Activated T-helper 9 cell treated with anti-CD3 and anti-CD28 coated beads, Interleukin-2, amount 50 U/mL, for 16 hours (primary cell): ENCODE results near the gene PABPN1.
A peak's percentile ranks its signal among the peaks of the same experiment; 100 is the strongest.
"Not testable (repeated sequence)": the region's sequence is repeated elsewhere in the genome, so short reads cannot be mapped to it uniquely, and the experiment has no call there.

Experiments
- DNase-seq: peaks from one replicate; pipeline ENCODE4 v3.0.0-alpha.2; 2020; ENCODE audit warnings: low read depth

Gene PABPN1, protein sequence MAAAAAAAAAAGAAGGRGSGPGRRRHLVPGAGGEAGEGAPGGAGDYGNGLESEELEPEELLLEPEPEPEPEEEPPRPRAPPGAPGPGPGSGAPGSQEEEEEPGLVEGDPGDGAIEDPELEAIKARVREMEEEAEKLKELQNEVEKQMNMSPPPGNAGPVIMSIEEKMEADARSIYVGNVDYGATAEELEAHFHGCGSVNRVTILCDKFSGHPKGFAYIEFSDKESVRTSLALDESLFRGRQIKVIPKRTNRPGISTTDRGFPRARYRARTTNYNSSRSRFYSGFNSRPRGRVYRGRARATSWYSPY

DNA sequence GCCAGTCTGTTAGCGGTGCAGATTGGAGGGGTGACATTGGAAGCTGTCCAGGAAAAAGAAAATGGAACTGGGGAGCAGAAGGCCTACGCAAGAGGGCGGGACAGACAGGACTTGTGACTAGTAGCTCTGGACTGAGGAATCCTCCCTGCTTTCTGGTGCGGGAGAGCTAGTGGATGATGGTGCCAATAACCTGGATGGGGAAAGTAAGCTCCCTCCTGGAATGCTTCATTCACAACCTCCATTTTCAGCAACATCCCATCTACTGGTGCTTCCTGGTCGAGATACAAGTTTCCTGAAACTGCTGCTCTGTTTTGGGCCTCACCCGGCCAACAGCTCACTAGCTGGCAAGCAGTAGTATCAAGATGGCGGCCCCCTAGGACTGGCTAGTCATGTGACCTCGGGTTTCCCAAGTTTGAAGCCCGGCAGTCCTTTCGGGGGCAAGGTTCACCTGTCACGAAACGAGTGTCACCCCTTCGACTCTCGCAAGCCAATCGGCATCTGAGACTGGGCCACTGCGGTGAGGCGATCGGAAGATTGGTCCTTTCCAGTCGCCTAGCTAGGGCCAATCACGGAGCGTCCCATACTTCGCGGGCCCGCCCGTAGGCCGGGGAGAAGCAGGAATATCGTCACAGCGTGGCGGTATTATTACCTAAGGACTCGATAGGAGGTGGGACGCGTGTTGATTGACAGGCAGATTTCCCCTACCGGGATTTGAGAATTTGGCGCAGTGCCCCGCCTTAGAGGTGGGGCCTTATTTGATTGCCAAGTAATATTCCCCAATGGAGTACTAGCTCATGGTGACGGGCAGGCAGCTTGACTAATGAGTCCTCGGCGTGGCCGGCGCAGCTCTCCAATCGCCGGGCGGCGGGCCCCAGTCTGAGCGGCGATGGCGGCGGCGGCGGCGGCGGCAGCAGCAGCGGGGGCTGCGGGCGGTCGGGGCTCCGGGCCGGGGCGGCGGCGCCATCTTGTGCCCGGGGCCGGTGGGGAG is at the start of gene PABPN1:
PABPN1 (plus strand) TSS at position 874 of the 988 bp plus-strand sequence; CDS start at position 887, 13 bp downstream.
- peak; percentile 94 for DNase-seq

DNA sequence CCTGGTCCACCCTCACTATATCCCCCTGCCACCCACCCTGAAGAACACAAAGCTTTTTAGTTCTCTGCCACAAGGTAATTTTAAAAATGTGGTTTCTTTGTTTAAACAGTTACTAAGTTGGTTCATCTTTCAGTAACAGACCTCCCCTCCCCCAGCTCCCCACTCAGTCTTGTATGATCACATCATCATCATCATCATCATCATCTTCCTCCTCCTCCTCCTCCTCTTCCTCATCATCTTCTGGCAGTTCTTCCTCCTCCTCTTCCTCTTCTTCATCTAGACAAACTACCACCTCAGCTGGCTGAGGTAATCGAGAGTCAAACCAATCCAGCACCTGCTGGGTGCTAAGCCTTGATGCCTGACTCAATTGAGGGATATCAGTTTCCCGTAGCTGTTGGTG is 45.8 kb upstream of the PABPN1 start:
- DNase-seq, result no peak

DNA sequence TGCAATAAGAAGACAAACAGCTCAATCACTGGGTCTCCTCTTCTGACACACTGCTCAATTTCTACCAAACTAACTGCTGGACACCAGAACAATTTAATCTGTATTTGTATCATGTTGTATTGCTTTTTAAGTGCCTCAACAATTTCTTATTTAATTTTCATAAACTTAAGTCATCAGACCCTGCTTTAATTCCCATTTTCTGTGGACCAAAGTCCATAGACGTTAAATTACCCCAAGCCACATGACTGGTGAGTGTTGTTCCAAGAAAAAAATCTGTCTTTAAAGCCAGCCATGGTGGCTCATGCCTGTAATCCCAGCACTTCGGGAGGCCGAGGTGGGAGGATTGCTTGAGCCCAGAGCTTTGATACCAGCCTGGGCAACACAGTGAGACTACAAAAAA is 44.1 kb upstream of the PABPN1 start:
- DNase-seq, result no peak

DNA sequence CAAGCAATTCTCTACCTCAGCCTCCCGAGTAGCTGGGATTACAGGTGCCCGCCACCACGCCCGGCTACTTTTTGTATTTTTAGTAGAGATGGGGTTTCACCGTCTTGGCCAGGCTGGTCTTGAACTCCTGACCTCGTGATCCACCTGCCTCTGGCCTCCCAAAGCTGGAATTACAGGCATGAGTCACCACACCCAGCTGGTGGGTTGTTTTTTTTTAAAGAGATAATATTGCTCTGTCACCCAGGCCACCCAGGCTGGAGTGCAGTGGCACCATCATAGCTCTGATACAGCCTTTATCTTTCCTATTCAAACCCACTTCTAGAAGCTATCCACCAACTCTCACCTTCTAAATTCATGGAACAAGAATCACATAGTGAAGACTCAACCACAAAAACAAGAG is 43.3 kb upstream of the PABPN1 start:
- not testable (repeated sequence) for DNase-seq

DNA sequence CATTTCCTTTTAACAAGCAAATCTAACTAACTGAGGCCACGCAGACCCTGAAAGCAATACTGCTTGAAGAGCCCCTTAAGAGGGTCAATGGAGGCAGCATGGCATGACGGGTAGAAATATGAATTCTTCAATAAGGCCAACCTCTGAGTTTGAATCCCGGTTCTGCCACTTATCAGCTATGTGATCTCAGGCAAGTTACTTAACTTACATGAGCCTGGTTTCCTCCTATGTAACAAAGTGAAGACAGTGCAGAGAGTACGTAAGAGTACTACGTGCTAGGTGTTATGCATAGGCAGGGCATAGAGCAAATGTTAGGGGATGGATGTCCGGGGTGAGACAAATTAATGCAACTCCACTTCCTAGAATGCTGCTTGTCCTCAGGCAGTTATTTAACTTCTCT is 40.0 kb upstream of the PABPN1 start:
- DNase-seq, result no peak

DNA sequence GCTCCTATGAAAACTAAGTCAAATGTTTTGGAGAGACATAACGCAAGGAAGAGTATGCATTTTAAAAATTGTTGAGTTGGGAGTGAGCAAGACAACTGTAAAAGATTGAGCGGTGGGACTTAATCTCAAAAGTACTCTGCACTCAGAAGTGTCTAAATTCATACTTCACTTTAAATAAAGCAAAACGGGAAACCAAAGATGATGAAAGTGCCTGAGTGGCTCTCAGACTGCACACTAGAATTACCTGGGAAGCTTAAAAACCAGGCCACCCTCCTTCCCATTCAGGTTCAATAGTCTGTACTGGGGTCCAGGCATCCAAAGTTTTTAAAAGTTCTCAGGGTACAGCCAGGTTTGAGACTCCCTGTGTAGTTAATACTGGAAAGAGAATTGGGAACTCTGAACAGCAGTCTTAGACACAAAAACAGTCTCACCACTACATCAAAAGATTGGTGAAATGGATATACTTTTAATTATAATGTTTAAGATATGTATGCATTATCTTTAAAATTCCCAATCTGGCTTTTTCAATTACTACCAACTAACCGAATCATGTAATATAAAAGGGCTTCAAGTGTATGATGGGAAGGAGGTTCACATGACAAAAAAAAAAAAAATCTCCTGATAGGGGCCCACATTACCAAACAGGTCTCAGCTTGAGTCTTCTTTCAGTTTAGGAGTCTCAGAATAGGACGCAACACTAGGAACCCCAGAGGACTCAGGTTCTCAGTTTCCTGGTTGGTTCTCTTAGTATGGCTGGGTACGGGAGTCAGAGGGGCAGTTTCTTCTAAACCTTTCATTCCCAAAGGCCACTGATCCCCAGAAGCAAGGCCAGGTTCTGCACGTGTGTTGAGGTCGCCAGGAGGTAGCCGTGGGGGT is 36.4 kb upstream of the PABPN1 start:
- no peak for DNase-seq

DNA sequence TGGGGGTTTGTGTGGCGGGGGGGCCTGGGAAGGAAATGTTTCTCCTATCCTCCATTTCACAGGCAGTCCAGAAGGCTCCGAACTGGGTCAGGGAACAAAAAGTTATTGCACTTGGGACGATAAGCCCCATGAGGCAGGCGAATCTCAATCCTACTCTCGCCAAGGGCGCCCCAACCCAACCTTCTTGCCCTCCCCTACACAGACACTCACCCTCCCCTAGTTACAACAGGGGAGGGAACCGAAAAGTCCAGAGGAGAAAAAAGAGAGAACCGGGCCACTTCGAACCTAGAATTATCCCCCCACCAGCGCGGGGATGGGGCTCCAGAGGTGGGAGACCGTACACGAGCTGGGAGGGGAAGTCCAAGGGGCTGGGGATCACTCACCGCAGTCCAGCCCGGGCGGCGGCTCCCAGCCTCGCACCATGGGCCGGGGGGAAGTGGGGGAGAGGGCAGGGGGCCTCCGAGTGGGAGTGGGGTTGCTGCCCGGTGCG is 35.7 kb upstream of the PABPN1 start:
- DNase-seq, result no peak

DNA sequence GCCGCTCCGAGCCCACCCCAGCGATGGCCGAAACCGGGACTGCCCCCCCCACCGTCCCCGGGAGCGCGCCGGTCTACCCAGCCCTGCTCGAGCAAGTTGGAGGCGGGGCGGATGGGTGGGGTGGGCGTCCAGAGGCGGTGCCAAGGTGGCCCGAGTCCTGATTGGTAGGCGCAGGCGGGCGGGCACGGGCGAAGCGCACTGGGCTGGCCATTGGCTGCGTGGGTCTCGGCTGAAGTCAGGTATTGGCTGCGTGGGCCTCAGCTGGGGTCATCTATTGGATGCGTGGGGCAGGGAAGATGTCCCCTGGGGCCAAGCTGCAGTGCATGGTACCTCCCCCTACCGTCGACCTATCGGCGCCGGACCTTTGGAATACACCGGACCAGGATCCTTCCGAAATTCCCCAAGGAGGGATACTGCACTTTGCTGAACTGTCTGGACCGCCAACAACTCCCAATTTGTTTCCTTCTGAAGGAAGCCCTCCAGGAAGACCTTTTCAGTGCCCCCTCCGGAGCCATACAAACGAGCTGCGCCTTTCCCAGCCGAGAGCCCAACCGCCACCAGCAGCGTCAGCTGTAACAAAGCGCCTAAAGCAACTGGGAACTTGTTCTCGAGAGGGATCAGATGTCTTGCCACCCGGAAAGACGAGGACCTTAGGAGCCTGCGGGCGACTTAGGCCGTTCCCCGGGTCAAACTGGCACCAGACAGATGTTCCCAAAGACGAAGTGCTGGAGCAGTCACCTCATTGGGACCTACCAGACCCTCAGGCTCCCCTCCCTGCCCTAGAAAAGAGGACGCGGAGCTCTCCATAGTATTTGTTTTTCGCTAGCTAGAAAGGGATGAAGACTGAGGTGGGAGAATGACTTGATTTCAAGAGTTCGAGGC is 35.0 kb upstream of the PABPN1 start, which contains the start of gene HOMEZ:
HOMEZ (minus strand) TSS at position 113 of the 882 bp plus-strand sequence. CDS start 180 bp downstream, outside the sequence.
- peak; percentile 98 for DNase-seq

DNA sequence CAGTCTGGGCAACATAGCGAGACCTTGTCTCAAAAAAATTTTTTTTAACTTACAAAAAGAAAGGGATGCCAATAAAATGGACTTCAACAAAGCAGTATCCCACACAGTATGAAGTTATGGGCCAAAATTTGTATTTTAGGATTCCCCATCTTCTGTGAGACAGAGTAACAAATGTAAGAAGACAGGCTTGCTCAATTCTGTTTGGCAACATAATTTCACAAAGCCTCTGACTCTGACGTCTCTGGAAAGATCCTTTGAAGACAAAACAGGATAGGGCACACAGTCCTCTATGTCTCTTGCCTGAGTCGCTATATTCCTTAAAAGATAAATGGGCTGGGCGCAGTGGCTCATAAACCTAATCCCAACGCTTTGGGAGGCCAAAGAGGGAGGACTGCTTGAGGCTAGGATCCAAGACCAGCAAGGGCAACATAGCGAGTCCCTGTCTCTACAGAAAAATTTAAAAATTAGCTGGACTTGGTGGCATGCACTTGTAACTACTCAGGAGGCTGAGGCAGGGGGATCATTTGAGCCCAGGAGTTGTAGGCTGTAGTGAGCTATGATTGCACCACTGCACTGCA is 34.3 kb upstream of the PABPN1 start:
- no peak for DNase-seq

DNA sequence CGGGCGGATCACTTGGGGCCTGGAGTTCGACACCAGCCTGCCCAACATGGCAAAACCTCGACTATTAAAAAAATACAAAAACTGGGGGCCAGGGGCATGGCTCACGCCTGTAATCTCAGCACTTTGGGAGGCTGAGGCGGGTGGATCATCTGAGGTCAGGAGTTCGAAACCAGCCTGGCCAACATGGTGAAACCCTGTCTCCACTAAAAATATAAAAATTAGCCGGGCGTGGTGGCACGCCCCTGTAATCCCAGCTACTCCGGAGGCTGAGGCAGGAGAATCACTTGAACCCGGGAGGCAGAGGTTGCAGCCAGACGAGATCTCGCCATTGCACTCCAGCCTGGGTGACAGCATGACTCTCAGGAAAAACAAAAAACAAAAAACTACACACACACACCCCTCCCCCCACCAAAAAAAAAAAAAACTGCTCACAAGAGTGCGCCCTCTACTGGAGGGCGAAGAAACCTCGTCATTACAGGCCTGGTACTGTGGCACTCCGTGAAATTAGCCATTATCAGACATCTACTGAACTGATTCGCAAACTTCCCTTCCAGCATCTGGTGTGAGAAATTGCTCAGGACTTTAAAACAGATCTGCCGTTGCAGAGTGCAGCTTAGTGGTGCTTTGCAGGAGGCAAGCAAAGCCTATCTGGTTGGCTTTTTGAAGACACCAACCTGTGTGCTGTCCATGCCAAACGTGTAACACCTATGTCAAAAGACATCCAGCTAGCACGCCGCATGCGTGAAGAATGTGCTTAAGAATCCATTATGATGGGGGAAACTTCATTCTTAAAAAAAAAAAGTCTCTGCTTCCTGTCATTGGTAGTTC is 26.3 kb upstream of the PABPN1 start:
- peak; percentile 21 for DNase-seq

DNA sequence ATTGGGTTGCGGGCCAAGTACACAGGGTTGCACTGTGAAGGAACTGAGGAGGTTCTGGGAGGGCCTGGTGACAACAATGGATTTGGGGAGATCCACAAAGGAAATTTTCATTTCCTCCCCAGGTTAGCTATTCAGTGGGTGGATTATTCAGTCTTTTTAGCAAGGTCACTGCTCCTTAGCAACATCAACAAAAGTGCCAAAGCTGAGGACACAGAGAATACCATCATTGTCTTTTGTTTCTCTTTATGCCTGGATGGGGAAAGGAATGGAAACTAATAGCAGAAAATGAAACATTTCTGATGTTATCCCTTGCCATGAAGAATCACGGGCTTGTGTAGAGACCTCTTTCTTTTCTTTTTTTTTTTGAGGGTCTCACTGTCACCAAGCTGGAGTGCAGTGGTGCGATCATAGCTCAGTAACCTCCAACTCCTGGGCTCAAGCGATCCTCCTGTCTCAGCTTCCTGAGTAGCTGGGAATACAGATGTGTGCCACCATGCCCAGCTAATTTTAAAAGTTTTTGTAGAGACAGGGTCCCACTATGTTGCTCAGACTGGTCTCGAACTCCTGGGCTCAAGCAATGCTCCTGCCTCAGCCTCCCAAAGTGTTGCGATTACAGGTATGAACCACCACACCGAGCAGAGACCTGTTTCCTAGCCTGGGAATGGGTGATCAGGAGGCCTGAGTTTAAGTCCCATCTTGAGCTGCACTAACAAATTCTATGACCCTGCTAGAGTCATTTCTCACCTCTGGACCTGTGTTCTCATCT is 25.1 kb upstream of the PABPN1 start:
- no peak for DNase-seq

DNA sequence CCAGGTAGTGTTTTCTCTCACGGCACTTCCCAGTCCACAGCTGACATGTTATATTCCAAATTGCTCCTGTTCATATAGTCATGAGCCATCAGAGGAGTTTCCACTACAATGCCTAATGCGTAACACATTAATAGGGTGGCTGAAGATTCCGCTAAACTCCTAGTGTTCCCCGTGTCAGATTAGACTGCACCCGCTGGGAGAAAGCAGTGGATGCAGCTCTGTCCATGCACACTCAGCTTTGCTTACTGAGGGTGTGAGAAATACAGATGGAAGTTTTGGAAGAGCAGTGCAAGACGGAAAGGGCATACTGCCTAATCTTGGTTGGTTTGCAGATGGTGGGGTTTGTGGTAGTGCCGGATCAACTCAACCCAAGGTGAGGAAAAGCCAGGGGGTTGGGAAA is 24.2 kb upstream of the PABPN1 start:
- DNase-seq, result no peak

DNA sequence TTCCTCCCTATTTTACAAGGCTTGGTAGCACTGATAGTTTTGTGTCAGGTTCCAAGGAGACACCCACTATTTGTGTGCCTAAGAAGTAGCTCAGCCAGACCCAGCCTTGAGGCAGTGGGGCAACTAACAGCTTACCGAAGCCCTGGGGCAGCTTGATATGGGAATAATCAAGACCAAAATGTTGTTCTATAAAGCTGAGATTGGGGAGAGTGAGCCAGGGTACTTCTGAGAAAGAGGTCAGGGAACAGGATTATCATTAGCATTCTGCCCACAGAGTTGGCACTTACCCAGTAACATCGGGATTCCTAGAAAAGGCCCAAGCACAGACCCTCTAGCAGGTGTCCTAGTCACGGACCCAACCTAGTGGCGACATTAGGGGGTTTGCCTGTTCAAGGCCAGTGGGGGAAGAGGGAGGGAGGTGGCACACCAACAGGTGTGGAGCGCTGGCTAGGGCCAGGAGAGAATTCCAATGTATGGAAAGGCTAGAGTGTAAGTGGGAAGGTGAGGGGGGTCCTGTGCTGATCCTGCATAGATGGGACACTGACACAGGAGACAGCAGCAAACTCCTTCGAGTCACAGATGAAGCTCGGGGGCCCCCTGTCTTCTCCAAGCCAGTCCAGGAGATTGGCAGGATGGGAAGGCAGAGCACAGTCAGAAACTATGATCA is 23.5 kb upstream of the PABPN1 start:
- DNase-seq, result no peak

DNA sequence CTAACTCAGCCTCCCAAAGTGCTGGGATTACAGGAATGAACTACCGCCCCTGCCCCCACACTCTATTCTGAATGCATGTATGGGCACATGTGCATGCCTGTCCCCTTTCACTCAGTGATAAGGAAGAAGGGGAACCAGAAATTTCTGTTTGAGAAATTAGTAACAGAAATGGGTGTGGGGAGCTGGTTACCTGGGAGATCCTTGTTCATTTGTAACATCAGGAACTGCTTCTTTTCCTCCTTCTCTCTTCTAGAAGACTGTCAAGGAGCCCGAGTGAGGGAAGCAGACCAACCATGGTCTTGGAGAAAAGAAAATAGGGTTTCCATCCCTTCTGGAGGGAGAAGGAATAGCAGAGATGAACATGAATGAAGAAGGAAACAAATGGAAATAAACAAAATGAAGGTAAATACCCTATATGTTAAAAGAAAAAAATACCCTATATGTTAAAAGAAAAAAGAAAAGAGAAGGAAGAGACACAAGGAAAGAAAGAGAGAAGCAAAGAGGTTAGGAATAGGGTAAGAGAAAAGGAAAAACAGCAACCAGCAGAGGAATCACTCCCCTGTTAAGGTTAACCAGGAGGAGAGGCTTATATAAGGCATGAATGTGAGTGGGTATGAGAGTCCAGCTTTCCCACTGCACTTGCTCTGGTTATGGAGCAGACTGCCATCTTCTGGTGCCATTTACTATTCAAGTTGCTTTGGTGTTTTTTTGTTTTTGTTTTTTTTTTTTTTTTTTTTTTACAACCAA is 21.9 kb upstream of the PABPN1 start:
- DNase-seq, result no peak

DNA sequence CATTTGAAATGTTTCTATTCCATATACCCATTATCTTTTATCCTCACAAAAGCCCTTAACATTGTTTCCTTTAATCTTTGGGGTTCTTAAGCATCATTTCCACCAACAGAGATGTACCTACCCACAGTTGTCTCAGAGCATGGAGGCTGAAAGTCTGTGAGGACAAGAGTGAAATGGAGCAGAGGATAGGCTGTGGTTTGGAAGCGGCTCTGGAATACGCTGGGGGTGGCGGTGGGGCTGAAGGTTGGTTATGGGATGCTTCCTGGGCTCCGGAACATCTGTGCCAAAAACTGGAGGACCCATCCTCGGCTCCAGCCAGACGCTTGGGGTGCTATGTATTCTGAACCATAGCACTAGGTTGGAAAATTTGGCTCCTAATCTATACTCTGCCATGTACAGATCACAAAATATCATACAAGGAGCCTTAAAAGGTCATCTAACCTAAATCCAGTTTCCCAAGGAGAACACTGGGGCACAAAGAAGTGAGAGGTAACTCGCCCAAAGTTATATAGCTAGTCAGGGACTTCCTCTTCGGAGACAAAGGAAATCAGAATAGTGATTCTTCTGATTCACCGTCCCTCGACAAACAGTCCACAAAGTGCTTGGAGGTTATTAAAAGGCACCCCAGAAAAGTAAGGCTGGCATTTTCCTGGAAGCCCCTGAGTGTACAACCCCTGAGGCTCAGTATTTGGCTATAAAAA is 21.1 kb upstream of the PABPN1 start:
- DNase-seq, result no peak

DNA sequence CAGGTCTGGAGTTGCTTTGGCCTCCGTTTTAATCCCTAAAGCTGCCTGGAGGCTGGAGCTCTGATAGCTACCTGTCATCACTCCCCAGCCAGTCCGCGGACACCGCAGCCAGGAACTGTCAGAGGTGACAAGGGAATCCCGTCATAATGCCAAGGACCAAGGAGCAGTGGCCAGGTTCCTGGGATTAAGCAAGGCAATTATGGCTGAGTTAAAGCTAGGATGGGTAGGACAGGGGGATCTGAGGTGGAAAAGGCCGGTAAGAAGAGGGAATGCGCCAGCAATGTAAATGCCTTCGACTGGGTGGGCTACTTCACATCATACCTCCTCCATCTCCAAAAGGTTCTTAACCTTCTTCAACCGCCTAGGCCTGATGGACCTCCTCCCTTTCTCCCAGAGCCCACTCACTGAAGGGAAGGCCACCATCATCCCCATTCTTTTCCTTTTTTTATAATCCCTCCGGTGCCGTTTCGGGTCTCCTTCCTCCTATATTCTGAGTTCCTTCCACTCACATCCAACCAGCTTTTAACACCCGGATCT is 20.5 kb upstream of the PABPN1 start:
- no peak for DNase-seq
